Cortex of kidney (tissue), 1 donor: ENCODE results near the gene DHCR24.

Experiments used
- DNase-seq: peaks from one replicate; lab custom pipeline; 2025; lab: John Stamatoyannopoulos, UW

DHCR24 gene

GRCh38 chr1:54846301-54846700 lies 40.7 kb downstream of the DHCR24 start:
- DNase-seq, result no peak

- DNase-seq, result no peak
Measured at GRCh38 chr1:54845772-54846171, 41.2 kb downstream of the DHCR24 start.

- no peak for DNase-seq
Measured at GRCh38 chr1:54844564-54844963, 42.4 kb downstream of the DHCR24 start.

- DNase-seq, result no peak
Measured at GRCh38 chr1:54843449-54843848, 43.5 kb downstream of the DHCR24 start.

GRCh38 chr1:54842963-54843362 lies 44.0 kb downstream of the DHCR24 start:
- DNase-seq, result no peak

- DNase-seq, result no peak
Measured at GRCh38 chr1:54842206-54842915, 44.6 kb downstream of the DHCR24 start.

GRCh38 chr1:54839824-54840223 lies 47.2 kb downstream of the DHCR24 start:
- DNase-seq, result no peak

GRCh38 chr1:54838565-54839180 lies 48.3 kb downstream of the DHCR24 start:
- DNase-seq, result no peak

GRCh38 chr1:54837002-54837853 lies 49.8 kb downstream of the DHCR24 start:
- DNase-seq, result no peak

GRCh38 chr1:54836594-54836993 lies 50.4 kb downstream of the DHCR24 start:
- no peak for DNase-seq

- DNase-seq, result no peak
Measured at GRCh38 chr1:54835970-54836369, 51.0 kb downstream of the DHCR24 start.

- DNase-seq, result no peak
Measured at GRCh38 chr1:54835131-54835898, 51.7 kb downstream of the DHCR24 start.

GRCh38 chr1:54834007-54834541 lies 52.9 kb downstream of the DHCR24 start:
- DNase-seq, result no peak

GRCh38 chr1:54833121-54833520 lies 53.9 kb downstream of the DHCR24 start:
- DNase-seq, result no peak

GRCh38 chr1:54826226-54826816 lies 60.7 kb downstream of the DHCR24 start:
- no peak for DNase-seq

- DNase-seq, result no peak
Measured at GRCh38 chr1:54825696-54826095, 61.3 kb downstream of the DHCR24 start.

- DNase-seq, result no peak
Measured at GRCh38 chr1:54823670-54824069, 63.3 kb downstream of the DHCR24 start.

GRCh38 chr1:54819733-54820132 lies 67.3 kb downstream of the DHCR24 start:
- DNase-seq, result no peak

GRCh38 chr1:54819195-54819536 lies 67.8 kb downstream of the DHCR24 start:
- DNase-seq, result no peak

GRCh38 chr1:54818461-54819194 lies 68.4 kb downstream of the DHCR24 start:
- DNase-seq, result no peak

GRCh38 chr1:54816951-54817350 lies 70.0 kb downstream of the DHCR24 start:
- no peak for DNase-seq
